Neuron (in vitro differentiated cells): ENCODE data around the gene VAPB.
"Not testable (repeated sequence)": the region's sequence is repeated elsewhere in the genome, so short reads cannot be mapped to it uniquely, and the experiment has no call there.

Experiments used
- H2AFZ ChIP-seq: one replicate; pipeline ENCODE4 v1.6.1; 2013; ENCODE audit warnings: low read depth, mild to moderate bottlenecking, inconsistent platforms, low read length, moderate library complexity
- H3K27me3 ChIP-seq: one replicate; pipeline ENCODE4 v1.6.1; 2013; ENCODE audit warnings: low read length; ENCODE audit not compliant: insufficient read depth
- H3K36me3 ChIP-seq: one replicate; pipeline ENCODE4 v1.6.1; 2013; ENCODE audit warnings: low read length; ENCODE audit not compliant: insufficient read depth
- H3K4me1 ChIP-seq: one replicate; pipeline ENCODE4 v1.6.1; 2013; ENCODE audit warnings: low read length; ENCODE audit not compliant: insufficient read depth
- H3K4me3 ChIP-seq: 2 replicates; pipeline ENCODE4 v1.5.1; 2013; ENCODE audit warnings: mild to moderate bottlenecking, low read length, moderate library complexity
- H3K9me3 ChIP-seq: one replicate; pipeline ENCODE4 v1.6.1; 2013; ENCODE audit warnings: low read length

VAPB gene

DNA sequence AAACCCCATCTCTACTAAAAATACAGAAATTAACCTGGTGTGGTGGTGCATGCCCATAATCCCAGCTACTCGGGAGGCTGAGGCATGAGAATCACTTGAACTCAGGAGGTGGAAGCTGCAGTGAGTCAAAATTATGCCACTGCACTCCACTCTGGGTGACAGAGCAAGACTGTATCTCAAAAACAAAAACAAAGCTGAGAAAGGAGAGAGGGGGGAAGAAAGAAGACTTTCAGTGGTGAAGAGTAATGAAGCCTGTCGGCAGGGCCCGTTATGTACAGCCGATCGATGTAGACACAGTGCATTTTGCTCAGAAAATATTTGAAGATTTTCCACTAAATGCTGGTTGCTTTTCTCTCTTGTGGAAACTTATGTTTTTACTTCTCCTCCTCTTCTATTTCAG, 13.8 kb downstream of the VAPB start:
- no peak overlapping the region for H2AFZ ChIP-seq
- peaks cover under 1% of the 10 kb centered on the region for H3K36me3 ChIP-seq
- peaks cover 4% of the 10 kb centered on the region for H3K9me3 ChIP-seq
- H3K4me1 ChIP-seq = no peaks in the 10 kb centered on the region
- H3K4me3 ChIP-seq = no peak overlapping the region
- no peaks in the 10 kb centered on the region for H3K27me3 ChIP-seq

DNA sequence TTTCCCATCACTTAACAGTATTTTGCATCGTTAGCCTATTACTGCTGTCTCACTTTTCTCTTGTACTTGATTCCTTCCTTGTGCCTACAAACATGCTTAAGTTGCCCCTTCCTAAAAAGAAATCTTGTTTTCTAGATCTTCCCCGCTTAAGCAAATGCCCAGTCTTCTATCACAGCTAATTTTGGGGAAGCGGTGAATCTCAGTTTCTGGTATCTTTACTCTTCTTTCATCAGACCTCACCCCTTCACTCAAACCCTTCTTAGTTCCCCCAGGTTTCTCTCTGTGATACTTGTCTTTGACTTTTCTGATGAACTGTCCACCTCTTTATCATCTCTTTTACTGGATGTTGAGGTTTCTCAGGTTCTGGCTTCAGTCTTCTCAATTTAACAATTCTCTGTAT, 14.2 kb downstream of the VAPB start:
- Histone ChIP-seq H3K36me3 (no peaks in the 10 kb centered on the region), H2AFZ (no peak overlapping the region), H3K4me1 (no peaks in the 10 kb centered on the region), H3K9me3 (peaks cover 4% of the 10 kb centered on the region), H3K27me3 (no peaks in the 10 kb centered on the region), H3K4me3 (no peak overlapping the region)

DNA sequence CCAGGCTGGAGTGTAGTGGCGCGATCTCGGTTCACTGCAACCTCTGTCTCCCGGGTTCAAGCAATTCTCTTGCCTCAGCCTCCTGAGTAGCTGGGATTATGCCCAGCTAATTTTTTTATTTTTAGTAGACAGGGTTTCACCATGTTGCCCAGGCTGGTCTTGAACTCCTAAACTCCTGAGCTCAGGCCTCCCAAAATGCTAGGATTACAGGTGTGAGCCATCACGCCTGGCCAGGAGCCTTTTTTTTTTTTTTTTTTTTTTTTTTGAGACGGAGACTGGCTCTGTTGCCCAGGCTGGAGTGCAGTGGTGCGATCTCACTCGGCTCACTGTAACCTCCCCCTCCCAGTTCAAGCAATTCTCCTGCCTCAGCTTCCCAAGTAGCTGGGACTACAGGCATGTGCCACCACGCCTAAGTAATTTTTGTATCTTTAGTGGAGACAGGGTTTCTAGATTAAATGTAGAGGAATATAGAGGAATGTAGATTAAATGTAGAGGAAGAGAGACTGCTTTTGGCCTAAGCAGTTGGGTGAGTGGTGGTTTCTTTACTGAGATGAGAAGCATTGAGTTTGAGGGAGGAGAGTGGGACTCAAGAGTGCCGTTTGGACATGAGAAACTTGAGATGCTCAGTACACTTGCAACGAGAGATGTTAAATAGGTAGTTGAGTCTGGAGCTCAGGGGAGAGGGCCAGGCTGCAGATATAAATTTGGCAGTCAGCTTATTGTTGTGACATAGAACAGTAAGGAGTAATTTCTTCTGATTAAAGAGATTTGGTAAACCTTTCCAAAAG, 16.7 kb downstream of the VAPB start:
- Histone ChIP-seq H3K9me3 (no peaks in the 10 kb centered on the region), H2AFZ (no peak overlapping the region), H3K4me3 (no peak overlapping the region), H3K36me3 (no peaks in the 10 kb centered on the region), H3K4me1 (peaks cover 3% of the 10 kb centered on the region), H3K27me3 (no peaks in the 10 kb centered on the region)

DNA sequence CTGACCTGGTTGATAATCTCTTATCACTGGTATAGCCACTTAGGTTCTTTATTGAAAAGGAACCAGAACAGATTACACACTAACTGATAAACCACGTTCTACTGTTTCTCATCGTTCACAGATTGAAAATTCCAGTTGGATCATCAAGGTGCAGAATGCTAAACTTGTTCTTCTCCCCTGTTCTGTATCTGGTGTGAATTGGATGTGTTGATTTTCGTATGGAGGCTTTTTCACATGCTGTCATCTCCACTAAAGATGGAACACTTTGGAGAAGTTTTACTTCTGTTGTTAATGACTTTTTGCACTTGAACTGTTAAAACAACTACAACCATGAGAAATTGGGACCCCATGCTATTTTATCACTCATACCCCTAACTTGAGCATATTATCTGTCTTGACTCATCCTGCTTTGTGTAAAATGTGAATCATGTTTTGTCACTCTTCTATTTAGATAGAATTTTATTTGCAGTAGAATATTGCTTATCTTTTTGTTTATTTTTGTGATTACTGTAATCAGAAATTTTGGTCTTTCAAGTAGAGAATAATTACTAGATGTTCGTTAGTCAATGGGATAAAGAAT, 17.5 kb downstream of the VAPB start:
- Histone ChIP-seq H3K36me3 (no peaks in the 10 kb centered on the region), H3K9me3 (no peaks in the 10 kb centered on the region), H2AFZ (no peak overlapping the region), H3K4me3 (no peak overlapping the region), H3K27me3 (no peaks in the 10 kb centered on the region), H3K4me1 (peaks cover 3% of the 10 kb centered on the region)

DNA sequence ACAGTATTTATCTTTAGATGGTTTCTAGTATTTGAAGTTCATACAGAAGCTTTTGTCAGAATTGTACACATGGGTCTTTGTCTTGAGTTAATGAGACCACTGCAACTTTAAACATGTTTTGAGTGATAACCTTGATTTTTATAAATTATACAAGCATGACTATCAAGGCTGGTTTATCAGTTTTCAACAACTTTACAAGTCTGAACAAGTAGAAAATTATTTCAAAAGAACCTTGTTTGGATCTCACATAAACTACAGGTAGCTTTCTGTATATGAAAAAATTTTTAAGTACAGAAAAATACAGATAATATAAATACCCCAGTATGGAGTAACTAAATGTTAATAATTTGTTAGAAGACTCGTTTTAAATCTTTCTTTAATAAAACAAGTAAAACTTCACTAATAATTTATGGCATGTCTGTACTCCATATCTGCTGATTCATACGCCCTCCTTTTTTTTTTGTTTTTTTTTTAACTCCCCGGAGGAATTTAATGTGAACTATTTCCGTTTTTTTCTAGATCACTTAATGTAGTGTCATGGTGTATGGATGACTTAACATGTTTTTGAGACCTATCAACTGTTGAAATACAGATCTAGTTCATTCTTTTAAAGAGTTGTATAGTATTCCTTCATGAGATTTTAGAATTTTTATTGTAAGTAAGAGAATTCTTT, 18.3 kb downstream of the VAPB start:
- no peak overlapping the region for H3K4me3 ChIP-seq
- no peaks in the 10 kb centered on the region for H3K36me3 ChIP-seq
- H3K9me3 ChIP-seq = no peaks in the 10 kb centered on the region
- H2AFZ ChIP-seq = no peak overlapping the region
- no peaks in the 10 kb centered on the region for H3K27me3 ChIP-seq
- H3K4me1 ChIP-seq = peaks cover 3% of the 10 kb centered on the region

DNA sequence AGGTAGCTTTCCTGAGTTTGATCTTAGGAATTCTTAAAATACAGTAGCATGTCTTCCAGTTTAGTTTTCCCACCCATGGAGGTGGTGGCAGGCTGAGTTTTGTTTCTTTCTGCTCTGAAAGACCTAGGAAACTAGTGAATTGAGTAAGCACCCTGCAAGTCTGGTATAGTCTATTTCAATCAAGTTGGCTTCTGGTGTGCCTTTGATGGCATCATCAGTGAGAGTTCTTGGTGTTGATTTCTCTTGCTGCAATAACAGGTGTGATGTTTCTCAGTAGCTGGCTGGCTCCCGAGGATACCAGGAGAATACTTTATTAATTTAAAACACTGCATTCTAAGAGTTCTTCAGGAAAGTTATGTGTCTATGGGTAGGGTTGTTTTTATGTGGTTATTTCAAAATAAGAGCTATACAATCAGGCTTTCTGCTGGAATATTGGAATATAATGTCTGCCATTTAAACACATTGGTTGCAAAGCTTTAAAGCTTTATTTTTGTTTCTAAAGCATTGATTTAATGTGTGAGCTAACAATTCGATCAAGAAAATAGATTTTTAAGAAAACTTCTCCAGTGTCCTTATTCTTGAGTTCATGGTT, 19.0 kb downstream of the VAPB start:
- Histone ChIP-seq H2AFZ (no peak overlapping the region), H3K4me1 (peaks cover 3% of the 10 kb centered on the region), H3K36me3 (no peaks in the 10 kb centered on the region), H3K27me3 (no peaks in the 10 kb centered on the region), H3K4me3 (no peak overlapping the region), H3K9me3 (no peaks in the 10 kb centered on the region)

DNA sequence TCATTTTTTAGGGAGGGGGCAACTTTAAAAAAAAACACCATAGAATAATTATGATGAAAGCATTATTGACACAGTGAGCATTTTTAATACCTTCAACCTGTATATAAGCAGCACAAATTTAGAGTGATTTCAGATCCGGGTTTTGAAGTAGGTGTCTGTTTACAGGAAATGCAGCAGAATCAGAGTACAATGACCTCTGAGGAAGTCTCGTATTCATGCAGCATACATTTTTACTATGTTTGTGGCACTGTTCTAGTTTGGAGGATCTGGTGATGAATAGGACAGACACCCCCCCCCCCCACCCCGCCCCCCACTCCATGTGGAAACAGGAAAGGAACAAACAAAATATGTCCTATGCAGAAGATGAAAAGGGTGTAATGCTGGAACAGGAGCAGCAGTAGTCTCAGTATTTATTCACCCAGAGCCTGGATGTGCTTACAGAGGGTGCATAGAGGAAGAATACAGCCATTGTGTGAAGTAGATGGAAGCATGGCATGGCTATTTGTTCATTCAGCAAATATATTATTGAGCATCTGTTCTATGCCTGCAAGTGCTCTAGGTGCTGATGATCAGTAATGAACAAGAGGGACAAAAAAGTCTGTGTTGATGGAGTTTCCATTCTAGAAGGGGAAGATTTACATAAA, 19.7 kb downstream of the VAPB start:
- H3K9me3 ChIP-seq = no peaks in the 10 kb centered on the region
- H3K4me3 ChIP-seq = no peak overlapping the region
- H3K36me3 ChIP-seq = no peaks in the 10 kb centered on the region
- H3K4me1 ChIP-seq = peaks cover 3% of the 10 kb centered on the region
- H3K27me3 ChIP-seq = no peaks in the 10 kb centered on the region
- no peak overlapping the region for H2AFZ ChIP-seq

DNA sequence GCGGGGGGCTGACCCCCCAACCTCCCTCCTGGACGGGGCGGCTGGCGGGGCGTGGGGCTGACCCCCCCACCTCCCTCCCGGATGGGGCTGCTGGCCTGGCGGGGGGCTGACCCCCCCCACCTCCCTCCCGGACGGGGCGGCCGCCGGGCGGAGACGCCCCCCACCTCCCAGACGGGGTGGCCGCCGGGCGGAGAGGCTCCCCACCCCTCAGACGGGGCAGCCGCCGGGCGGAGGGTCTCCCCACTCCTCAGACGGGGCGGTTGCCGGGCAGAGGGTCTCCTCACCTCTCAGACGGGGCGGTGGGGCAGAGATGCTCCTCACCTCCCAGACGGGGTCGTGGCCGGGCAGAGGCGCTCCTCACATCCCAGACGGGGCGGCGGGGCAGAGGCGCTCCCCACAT, 25.2 kb downstream of the VAPB start:
- H3K9me3 ChIP-seq, H2AFZ ChIP-seq, H3K27me3 ChIP-seq, H3K4me3 ChIP-seq, H3K4me1 ChIP-seq: not testable (repeated sequence)
- peaks cover 14% of the 10 kb centered on the region for H3K36me3 ChIP-seq

DNA sequence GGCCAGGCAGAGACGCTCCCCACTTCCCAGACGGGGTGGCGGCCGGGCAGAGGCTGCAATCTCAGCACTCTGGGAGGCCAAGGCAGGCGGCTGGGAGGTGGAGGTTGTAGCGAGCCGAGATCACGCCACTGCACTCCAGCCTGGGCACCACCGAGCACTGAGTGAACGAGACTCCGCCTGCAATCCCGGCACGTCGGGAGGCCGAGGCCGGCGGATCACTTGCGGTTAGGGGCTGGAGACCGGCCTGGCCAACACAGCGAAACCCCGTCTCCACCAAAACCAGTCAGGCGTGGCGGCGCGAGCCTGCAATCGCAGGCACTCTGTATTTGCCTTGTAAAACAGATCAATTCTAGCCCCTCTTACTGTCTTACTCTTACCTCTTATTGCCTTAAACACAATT, 25.8 kb downstream of the VAPB start:
- H3K9me3 ChIP-seq, H3K4me1 ChIP-seq, H3K4me3 ChIP-seq: not testable (repeated sequence)

DNA sequence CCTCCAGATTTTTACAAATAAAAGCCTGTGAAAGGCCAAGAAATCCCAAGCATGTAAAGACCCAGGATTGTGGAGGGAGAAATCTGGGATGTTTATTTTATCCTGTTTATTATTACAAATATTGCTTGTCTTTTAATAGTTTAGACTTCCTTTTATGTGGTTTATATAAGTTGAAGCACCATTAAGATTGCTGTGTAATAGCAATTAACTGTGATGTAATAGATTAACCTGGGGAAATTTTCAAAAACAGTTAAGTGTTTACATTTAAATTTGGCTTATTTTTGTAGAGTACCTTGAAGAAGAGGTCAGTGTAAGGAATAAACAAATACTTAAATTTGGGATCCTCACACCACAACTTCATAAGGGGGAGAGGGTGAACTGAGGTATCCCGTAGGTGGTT, 27.0 kb downstream of the VAPB start:
- no peaks in the 10 kb centered on the region for H3K4me1 ChIP-seq
- H2AFZ ChIP-seq = no peak overlapping the region
- peaks cover 29% of the 10 kb centered on the region for H3K36me3 ChIP-seq
- H3K27me3 ChIP-seq = no peaks in the 10 kb centered on the region
- H3K9me3 ChIP-seq = peaks cover 4% of the 10 kb centered on the region
- H3K4me3 ChIP-seq = no peak overlapping the region

More for the DNA sequence above, 25.8 kb downstream of the VAPB start:
- H2AFZ ChIP-seq, H3K27me3 ChIP-seq: not testable (repeated sequence)
- H3K36me3 ChIP-seq = peaks cover 19% of the 10 kb centered on the region

DNA sequence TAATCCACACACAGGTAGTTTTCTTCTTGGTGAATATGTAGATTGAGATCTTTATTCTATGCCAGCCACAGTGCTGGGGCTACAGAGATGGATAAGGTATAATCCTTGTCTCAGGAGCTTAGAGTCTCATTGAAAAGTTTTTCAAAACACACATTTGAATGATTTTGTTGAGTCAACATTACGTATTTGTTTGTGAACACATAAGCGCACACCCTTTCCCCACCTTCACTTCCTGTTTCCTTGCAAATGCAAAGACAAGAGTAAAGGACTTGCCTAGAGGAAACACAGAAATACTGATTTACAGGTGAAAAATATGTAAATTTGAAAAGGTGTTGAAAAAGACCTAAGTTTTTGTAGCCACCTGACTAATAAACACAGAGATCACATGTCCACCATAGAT, 27.8 kb downstream of the VAPB start:
- peaks cover 35% of the 10 kb centered on the region for H3K36me3 ChIP-seq
- H3K4me1 ChIP-seq = no peaks in the 10 kb centered on the region
- H3K9me3 ChIP-seq = peaks cover 4% of the 10 kb centered on the region
- H2AFZ ChIP-seq = no peak overlapping the region
- H3K4me3 ChIP-seq = no peak overlapping the region
- H3K27me3 ChIP-seq = no peaks in the 10 kb centered on the region

DNA sequence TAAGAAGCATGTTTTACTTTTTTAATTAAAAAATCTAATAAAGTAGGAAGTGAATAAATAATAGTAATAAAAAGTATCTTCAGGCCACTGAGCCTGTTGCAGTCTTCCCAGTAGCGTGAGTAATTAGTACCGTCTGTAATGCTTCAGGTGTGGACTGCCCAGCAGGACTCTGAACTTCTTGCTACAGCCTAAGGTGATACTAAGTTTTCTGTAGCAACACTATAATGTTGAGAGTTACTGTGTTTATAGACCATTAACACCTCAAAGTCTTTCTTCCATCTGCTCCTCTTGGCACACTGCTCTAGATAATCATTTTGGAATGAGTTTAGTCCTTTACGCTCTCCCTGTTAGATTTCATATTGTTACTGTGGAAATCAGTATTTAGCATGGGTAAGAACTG, 28.4 kb downstream of the VAPB start:
- peaks cover 37% of the 10 kb centered on the region for H3K36me3 ChIP-seq
- no peak overlapping the region for H2AFZ ChIP-seq
- H3K27me3 ChIP-seq = no peaks in the 10 kb centered on the region
- H3K9me3 ChIP-seq = peaks cover 4% of the 10 kb centered on the region
- H3K4me3 ChIP-seq = no peak overlapping the region
- no peaks in the 10 kb centered on the region for H3K4me1 ChIP-seq
